ENCODE data around the gene ADAM33.

Gene ADAM33

GRCh38 chr20:3720068-3720467, 38.3 kb upstream of the ADAM33 start:
- DNase-seq (ENCODE audit: low spot score): no peak
- in situ Hi-C loops (cut with MboI; ENCODE audit: low pct_unique_long_range_greater_than_20kb, low sequenced_read_pairs, unreplicated experiment): no loop called here
- no peak for TF ChIP-seq CTCF (IDR thresholded peaks at IDR 0.05; ENCODE audit: extremely low read depth, insufficient read depth, missing control alignments)

DNA sequence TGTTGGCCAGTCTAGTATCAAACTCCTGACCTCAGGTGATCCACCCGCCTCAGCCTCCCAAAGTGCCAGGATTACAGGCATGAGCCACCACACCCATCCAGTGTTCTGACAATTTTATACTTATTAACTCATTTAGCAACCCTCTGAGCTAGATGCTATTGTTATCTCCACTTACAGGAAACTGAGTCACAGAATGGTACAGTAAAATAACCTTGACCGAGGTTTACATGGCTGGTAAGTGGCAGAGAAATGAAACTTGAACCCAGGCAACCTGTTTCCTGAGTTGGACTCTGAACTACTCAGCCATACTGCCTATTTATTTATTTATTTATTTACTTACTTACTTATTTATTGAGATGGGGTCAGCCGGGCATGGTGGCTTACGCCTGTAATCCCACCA, 37.2 kb upstream of the ADAM33 start:
- no peak for DNase-seq (ENCODE audit: low spot score)
- TF ChIP-seq CTCF (IDR thresholded peaks at IDR 0.05; ENCODE audit: extremely low read depth, insufficient read depth, missing control alignments): no peak
- in situ Hi-C loops (cut with MboI; ENCODE audit: low pct_unique_long_range_greater_than_20kb, low sequenced_read_pairs, unreplicated experiment): no loop called here

DNA sequence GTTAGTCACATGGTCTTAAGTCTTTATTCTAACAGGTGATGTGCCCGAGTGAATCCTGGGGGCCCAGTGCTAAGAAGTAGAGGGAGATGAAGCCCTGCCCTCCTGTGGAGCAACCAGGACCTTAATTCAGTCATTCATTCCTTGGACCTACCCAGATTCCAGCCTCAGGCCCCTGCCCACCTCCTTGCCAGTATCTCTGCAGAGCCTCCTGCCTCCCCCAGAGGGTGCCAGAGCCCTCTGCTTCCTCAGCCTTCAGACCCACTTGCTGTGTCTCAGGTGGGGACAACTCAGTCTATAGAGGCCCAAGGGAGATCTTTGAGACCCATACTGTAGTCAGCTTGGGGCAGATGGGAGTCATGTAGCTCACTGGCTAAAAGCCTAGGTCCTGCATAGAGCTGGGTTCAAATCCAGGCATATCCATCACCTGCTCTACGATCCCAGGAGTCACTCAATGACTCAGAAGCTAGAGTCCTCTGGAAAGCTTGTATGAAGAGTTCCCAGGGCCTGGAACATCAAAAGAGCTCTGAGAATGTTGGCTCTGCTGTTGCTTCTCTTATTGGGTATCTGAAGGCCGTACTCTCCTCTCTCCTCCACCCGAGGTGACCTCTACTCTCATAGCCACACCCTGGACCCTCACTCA, 34.5 kb upstream of the ADAM33 start:
- in situ Hi-C loops (cut with MboI; ENCODE audit: low pct_unique_long_range_greater_than_20kb, low sequenced_read_pairs, unreplicated experiment): no loop called here
- peak; percentile 71 for TF ChIP-seq CTCF (IDR thresholded peaks at IDR 0.05; ENCODE audit: extremely low read depth, insufficient read depth, missing control alignments)
- no peak for DNase-seq (ENCODE audit: low spot score)

GRCh38 chr20:3714092-3714491, 32.3 kb upstream of the ADAM33 start:
- no peak for DNase-seq (ENCODE audit: low spot score)
- TF ChIP-seq CTCF (IDR thresholded peaks at IDR 0.05; ENCODE audit: extremely low read depth, insufficient read depth, missing control alignments): no peak
- in situ Hi-C loops (cut with MboI; ENCODE audit: low pct_unique_long_range_greater_than_20kb, low sequenced_read_pairs, unreplicated experiment): no loop called here

DNA sequence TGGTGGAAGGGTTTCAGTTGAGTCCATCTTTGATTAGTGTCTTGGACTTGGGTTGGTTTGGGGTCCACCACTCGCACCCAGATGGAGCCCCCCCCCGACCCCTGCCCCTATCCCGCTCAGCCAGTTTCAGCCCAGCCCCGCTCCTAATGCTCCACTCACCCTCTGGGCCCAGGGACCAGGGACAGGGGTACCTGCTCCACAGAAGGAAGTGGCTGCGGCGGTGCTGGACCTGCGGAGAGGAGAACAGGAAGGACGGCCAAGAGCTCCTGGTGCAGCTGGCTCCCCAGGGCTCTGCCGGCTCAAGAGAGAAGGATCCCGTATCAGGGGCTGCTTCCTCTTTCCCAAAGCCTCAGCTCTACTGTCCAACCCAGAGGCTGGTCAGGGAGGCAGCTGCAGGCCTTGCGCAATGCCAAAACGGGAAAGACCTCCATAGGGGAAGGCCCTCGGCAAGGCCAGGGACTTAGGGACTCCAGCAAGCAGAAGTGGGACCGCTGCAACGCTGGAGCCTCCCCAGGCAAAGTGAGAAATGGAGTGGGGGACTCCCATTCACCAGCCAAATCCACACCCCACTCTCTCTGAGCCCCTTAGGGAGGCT, 30.6 kb upstream of the ADAM33 start, which contains the start of gene SIGLEC1:
Gene SIGLEC1, minus strand, starts transcription at position 322 of the 595 bp plus-strand sequence. CDS start 5,472 bp downstream, outside the sequence.
- in situ Hi-C loops (cut with MboI; ENCODE audit: low pct_unique_long_range_greater_than_20kb, low sequenced_read_pairs, unreplicated experiment): no loop called here
- no peak for TF ChIP-seq CTCF (IDR thresholded peaks at IDR 0.05; ENCODE audit: extremely low read depth, insufficient read depth, missing control alignments)
- DNase-seq (ENCODE audit: low spot score): no peak

GRCh38 chr20:3711484-3711941, 29.7 kb upstream of the ADAM33 start:
- no peak for DNase-seq (ENCODE audit: low spot score)
- in situ Hi-C loops (cut with MboI; ENCODE audit: low pct_unique_long_range_greater_than_20kb, low sequenced_read_pairs, unreplicated experiment): no loop called here
- TF ChIP-seq CTCF (IDR thresholded peaks at IDR 0.05; ENCODE audit: extremely low read depth, insufficient read depth, missing control alignments): no peak
